Large intestine (tissue), 3 donors: ENCODE results near the gene SLC38A9. TPM values are rescaled to one million over a fixed set of nuclear protein-coding genes. Genes with fewer than 3 reads are reported as not detected.
"Not testable (repeated sequence)": the region's sequence is repeated elsewhere in the genome, so short reads cannot be mapped to it uniquely, and the experiment has no call there.

Experiments used
- DNase-seq, 2 donors: peaks; one replicate each; pipeline versions ENCODE4 v3.0.0 to v3.0.0-alpha.2; 2013
- H3K27ac ChIP-seq: one replicate; pipeline ENCODE4 v1.5.1; 2013; ENCODE audit warnings: low read length
- H3K27me3 ChIP-seq: 2 replicates; pipeline ENCODE4 v1.6.1; 2013; ENCODE audit warnings: low read length; ENCODE audit not compliant: control insufficient read depth, insufficient read depth
- H3K36me3 ChIP-seq: 2 replicates; pipeline ENCODE4 v1.6.1; 2013; ENCODE audit warnings: low read length; ENCODE audit not compliant: control insufficient read depth, insufficient read depth
- H3K4me1 ChIP-seq: one replicate; pipeline ENCODE4 v1.6.1; 2013; ENCODE audit warnings: low read length; ENCODE audit not compliant: control insufficient read depth, insufficient read depth
- H3K4me3 ChIP-seq: one replicate; pipeline ENCODE4 v1.5.1; 2013; ENCODE audit warnings: low read length
- H3K9me3 ChIP-seq: one replicate; pipeline ENCODE4 v1.6.1; 2013; ENCODE audit warnings: mild to moderate bottlenecking, low read depth, low read length, moderate library complexity; ENCODE audit not compliant: control insufficient read depth
- WGBS: methylation state at CpG from one replicate; pipeline ENCODE4 v1.1.5; 2013; ENCODE audit warnings: low lambda C conversion rate; ENCODE audit not compliant: insufficient coverage; 5-methylcytosine and 5-hydroxymethylcytosine counted together
- polyA plus RNA-seq: library from polyadenylated mRNA; unstranded; fragments of 120-200 nt; gene quantifications from one replicate; pipeline ENCODE4 v1.2.1, GENCODE V29; 2013

The SLC38A9 gene
- polyA plus RNA-seq, 1 donor = 25.9 TPM

DNA sequence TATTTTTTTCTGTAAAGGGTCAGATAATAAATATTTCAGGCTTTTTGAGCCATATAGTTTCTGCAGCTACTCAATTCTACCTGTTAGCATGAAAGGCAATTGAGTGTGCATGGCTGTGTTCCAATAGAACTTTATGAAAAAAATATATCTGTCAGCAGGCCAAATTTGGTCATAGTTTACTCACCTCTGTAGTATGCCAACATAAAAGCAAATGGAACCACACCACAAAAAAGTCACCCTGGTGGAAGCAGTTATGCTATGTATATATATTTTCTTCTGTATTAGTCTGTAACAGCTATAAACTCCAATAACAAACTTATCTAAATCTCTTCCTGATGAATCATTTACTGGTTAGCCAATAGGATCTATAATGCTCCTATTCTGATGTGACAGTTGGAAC, 3.4 kb downstream of the SLC38A9 start:
- DNase-seq = no peak
- no peaks in the 10 kb centered on the region for H3K27me3 ChIP-seq
- H3K4me1 ChIP-seq = peaks cover 10% of the 10 kb centered on the region
- H3K9me3 ChIP-seq = no peaks in the 10 kb centered on the region
- H3K4me3 ChIP-seq = no peak overlapping the region
- H3K27ac ChIP-seq = no peak overlapping the region
- H3K36me3 ChIP-seq = peaks cover 8% of the 10 kb centered on the region

DNA sequence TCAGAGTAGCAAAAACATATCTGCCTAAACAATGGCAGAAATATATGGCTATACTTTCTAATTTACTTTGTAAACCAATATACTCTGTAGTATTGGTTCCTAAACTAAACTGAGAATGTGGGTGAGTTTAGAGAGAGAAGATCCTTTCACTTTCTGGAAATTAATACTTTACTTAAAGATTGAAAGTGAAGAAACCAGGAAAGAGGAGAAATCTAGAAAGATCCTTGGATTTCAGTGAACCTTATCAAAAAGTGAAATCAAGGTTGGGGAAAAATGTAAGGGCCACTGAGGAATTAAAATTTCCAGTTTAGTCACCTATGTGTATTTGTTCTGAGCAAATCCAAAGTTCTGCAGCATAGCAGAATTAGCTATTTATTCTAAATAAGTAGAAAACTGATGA, 5.9 kb downstream of the SLC38A9 start:
- H3K4me1 ChIP-seq = peaks cover under 1% of the 10 kb centered on the region
- no peak overlapping the region for H3K27ac ChIP-seq
- no peaks in the 10 kb centered on the region for H3K9me3 ChIP-seq
- H3K36me3 ChIP-seq = peaks cover 11% of the 10 kb centered on the region
- H3K27me3 ChIP-seq = no peaks in the 10 kb centered on the region
- DNase-seq = no peak
- no peak overlapping the region for H3K4me3 ChIP-seq

DNA sequence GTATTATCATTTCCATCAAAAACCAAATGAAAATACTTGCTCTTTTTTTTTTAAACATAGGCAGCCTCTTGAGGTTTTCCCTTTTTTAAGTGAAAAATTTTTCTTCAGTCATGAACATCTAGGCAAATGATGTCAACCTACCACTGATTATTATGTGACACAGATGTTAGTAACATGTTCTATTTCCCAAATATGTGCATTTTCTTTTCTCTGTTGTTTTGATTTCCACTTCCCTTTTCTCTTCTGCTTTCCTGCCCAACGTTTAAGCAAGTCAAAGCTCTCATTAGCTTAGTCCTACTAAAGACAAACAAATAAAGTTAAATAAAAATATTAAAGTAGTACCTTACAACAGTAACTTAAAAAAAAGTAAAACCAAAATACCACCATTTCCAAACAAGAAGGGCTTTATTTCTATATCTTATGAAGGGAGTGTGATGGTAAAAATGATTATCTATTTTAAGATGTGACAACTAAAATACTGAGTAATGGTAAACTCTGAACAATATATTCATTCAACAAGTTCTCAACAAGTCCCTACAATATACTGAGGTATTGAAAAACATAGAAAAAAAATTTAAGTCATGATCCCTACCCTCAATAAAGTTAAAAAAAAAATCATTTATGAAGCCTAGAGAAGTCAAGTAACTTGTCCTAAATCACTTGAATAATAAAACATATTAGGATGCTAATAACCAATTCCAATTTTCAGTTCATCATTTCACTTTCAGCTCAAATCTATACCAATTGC, 9.4 kb downstream of the SLC38A9 start:
- WGBS = 83% methylated on average over 1 of the region's 1 CpG
- no peaks in the 10 kb centered on the region for H3K9me3 ChIP-seq
- no peak for DNase-seq

DNA sequence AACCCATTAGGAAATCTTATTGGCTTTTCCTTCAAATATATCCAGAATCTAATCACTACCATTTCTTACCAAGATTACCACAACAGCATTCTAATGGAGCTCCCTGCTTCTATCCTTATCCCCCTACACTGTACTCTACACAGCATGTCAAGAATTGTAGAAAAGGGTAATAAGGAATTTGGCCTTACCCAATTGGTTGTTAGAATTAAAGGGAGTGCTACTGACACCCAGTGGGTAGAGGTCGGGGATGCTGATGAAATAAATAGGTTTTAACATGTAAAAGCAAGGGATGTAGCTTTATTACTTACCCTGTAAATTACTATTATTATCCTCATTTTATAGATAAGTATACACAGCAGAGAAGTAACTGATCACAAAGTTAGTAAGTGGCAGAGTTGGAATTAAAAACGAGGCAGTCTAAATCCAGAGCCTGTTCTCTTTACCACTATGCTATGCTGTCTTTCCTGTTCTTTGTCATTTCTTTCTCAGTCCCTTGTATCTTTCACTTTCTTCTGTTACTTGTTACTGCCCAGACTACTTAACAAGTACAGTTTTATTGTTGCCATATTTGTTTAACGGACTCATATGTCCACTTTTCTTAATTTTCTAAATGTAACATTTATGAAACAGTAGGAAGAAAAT, 10.5 kb downstream of the SLC38A9 start:
- H3K4me3 ChIP-seq = no peak overlapping the region
- peaks cover 7% of the 10 kb centered on the region for H3K9me3 ChIP-seq
- H3K36me3 ChIP-seq = peaks cover 6% of the 10 kb centered on the region
- peaks cover 5% of the 10 kb centered on the region for H3K4me1 ChIP-seq
- H3K27ac ChIP-seq = peak overlapping the region; percentile 88
- 100% methylated on average over 2 of the region's 3 CpGs for WGBS
- DNase-seq = no peak
- no peaks in the 10 kb centered on the region for H3K27me3 ChIP-seq

More for the DNA sequence above, 9.4 kb downstream of the SLC38A9 start:
- Histone ChIP-seq H3K36me3 (peaks cover 7% of the 10 kb centered on the region), H3K4me1 (peaks cover 5% of the 10 kb centered on the region), H3K4me3 (no peak overlapping the region), H3K27me3 (no peaks in the 10 kb centered on the region), H3K27ac (no peak overlapping the region)

GRCh38 chr5:55700745-55701144, 11.4 kb downstream of the SLC38A9 start:
- Histone ChIP-seq H3K4me3 (no peak overlapping the region), H3K9me3 (peaks cover 7% of the 10 kb centered on the region), H3K27ac (peak overlapping the region; percentile 88), H3K4me1 (peaks cover 5% of the 10 kb centered on the region), H3K36me3 (peaks cover 6% of the 10 kb centered on the region), H3K27me3 (no peaks in the 10 kb centered on the region)
- peak; percentile 75 to 83 for DNase-seq
- WGBS = no CpG with 5 or more reads among the region's 2 CpGs

DNA sequence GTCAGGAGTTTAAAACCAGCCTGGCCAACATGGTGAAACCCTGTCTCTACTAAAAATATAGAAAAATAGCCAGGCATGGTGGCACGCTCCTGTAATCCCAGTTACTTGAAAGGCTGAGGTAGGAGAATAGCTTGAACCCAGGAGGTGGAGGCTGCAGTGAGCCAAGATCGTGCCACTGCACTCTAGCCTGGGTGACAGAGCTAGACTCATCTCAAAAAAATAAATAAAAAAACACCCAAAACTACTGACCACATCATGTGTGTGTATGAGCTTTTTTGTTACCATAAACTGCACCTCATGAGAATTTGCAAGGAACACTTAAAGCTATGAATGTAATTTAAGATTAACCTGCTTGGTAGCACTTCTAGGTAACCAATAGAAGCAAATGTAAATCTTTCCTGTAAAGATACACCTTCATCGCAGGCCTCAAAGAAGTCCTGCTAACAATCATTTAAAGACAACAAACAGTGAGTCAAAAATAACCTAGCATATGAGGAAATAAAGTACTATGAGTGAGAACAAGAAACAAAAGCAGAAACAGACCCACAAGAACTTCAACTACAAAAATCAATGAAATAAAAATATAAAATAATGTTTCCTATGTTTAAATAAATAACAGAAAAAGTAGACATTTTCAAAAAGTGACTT, 13.0 kb downstream of the SLC38A9 start:
- Histone ChIP-seq H3K27ac (no peak overlapping the region), H3K4me3 (no peak overlapping the region), H3K36me3 (peaks cover 6% of the 10 kb centered on the region), H3K4me1 (peaks cover 5% of the 10 kb centered on the region), H3K27me3 (no peaks in the 10 kb centered on the region), H3K9me3 (peaks cover 7% of the 10 kb centered on the region)
- DNase-seq = no peak
- no CpG with 5 or more reads among the region's 3 CpGs for WGBS

- H3K4me1 ChIP-seq, H3K9me3 ChIP-seq, H3K27ac ChIP-seq, H3K36me3 ChIP-seq, H3K4me3 ChIP-seq, H3K27me3 ChIP-seq, DNase-seq: not testable (repeated sequence)
- no CpG with 5 or more reads among the region's 31 CpGs for WGBS
Observed at GRCh38 chr5:55696704-55697103, 15.4 kb downstream of the SLC38A9 start.

DNA sequence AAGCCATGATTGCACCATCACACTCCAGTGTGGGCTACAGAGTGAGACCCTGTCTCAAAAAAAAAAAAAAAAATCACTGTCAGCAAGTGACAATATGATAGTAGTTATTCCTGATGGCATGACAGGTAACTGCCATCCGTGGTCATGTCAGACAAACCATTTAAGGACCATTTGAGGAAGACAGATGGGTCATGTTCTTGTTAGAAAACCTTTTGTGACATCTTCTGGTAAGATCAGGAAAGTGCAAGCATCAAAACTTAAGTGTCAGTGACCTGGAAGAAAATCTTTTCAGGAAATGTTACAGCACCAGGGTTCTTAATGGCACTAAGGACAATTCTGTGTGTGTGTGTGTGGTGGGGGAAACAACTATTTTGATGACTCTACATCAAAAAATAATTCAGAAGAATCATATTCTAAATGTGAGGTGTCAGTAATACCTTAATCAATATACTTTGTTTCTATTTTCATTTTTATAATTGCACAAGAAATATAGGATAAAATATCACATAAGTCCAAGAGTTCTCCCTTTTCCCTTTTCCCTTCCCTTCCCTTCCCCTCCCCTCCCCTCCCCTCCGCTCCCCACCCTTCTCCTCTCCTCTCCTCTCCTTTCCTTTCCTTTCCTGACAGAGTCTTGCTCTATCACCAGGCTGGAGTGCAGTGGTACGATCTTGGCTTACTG, 17.8 kb downstream of the SLC38A9 start:
- Histone ChIP-seq H3K4me3 (no peak overlapping the region), H3K27ac (no peak overlapping the region), H3K36me3 (no peaks in the 10 kb centered on the region), H3K4me1 (peaks cover 9% of the 10 kb centered on the region), H3K27me3 (no peaks in the 10 kb centered on the region), H3K9me3 (peaks cover 7% of the 10 kb centered on the region)
- peak; percentile 23 to 35 for DNase-seq
- 33% methylated on average over 1 of the region's 3 CpGs for WGBS

- H3K36me3 ChIP-seq = no peaks in the 10 kb centered on the region
Observed at GRCh38 chr5:55692509-55692908, 19.6 kb downstream of the SLC38A9 start.

DNA sequence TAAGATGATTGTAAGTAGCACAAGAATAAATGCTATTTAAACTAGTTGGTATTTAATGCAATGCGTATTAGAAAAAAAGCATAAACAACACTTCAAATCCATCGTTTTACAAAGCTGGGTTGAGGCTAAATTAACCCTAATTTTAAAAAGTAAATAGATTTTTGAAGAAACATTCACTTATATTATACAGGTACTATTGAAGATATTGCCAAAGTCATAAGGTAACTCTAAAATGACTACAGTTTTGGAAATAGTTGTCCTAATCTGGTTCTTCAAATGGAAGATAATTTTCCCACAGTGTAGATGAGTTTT, 20.1 kb downstream of the SLC38A9 start:
- Histone ChIP-seq H3K27me3 (no peaks in the 10 kb centered on the region), H3K4me3 (no peak overlapping the region), H3K9me3 (peaks cover 5% of the 10 kb centered on the region), H3K27ac (no peak overlapping the region), H3K36me3 (no peaks in the 10 kb centered on the region), H3K4me1 (peaks cover 9% of the 10 kb centered on the region)
- WGBS = 82% methylated on average over 2 of the region's 2 CpGs
- DNase-seq = no peak

More at GRCh38 chr5:55692509-55692908, 19.6 kb downstream of the SLC38A9 start:
- H3K27ac ChIP-seq = no peak overlapping the region
- no peak overlapping the region for H3K4me3 ChIP-seq
- WGBS = no CpG with 5 or more reads among the region's 1 CpG
- H3K9me3 ChIP-seq = peaks cover 7% of the 10 kb centered on the region
- peak in 1 of 2 donors; percentile 27 for DNase-seq
- no peaks in the 10 kb centered on the region for H3K27me3 ChIP-seq
- H3K4me1 ChIP-seq = peaks cover 9% of the 10 kb centered on the region
